Nephron progenitor cell (in vitro differentiated cells): Measurements from ENCODE around the gene RBM20.

Experiments
- DNase-seq: peaks from one replicate; pipeline ENCODE4 v3.0.0; 2021
- H3K27ac Mint-ChIP-seq: 2 replicates; pipeline ENCODE4 v1.8.0; 2021; ENCODE audit warnings: mild to moderate bottlenecking, moderate library complexity, mixed read lengths
- H3K27me3 Mint-ChIP-seq: 2 replicates; pipeline ENCODE4 v1.8.0; 2021; ENCODE audit warnings: mild to moderate bottlenecking, low read depth, mixed read lengths; ENCODE audit not compliant: poor library complexity
- H3K36me3 Mint-ChIP-seq: 2 replicates; pipeline ENCODE4 v1.8.0; 2021; ENCODE audit warnings: low read depth, mixed read lengths
- H3K4me1 Mint-ChIP-seq: 2 replicates; pipeline ENCODE4 v1.8.0; 2021; ENCODE audit warnings: mixed read lengths
- H3K4me3 Mint-ChIP-seq: 2 replicates; pipeline ENCODE4 v1.8.0; 2021; ENCODE audit warnings: mild to moderate bottlenecking, moderate library complexity, mixed read lengths
- H3K9me3 Mint-ChIP-seq: 2 replicates; pipeline ENCODE4 v1.8.0; 2021; ENCODE audit warnings: mild to moderate bottlenecking, moderate library complexity, mixed read lengths
- TF ChIP-seq, protein P1 (sequence below): fragments of 200-600 bp; sonication (generic); IDR thresholded peaks from 2 replicates; pipeline ENCODE4 v1.5.0; 2021; ENCODE audit warnings: antibody characterized with exemption

Gene RBM20

GRCh38 chr10:110710621-110711020 is 66.5 kb downstream of the RBM20 start:
- no peak for DNase-seq
- TF ChIP-seq, protein P1, sequence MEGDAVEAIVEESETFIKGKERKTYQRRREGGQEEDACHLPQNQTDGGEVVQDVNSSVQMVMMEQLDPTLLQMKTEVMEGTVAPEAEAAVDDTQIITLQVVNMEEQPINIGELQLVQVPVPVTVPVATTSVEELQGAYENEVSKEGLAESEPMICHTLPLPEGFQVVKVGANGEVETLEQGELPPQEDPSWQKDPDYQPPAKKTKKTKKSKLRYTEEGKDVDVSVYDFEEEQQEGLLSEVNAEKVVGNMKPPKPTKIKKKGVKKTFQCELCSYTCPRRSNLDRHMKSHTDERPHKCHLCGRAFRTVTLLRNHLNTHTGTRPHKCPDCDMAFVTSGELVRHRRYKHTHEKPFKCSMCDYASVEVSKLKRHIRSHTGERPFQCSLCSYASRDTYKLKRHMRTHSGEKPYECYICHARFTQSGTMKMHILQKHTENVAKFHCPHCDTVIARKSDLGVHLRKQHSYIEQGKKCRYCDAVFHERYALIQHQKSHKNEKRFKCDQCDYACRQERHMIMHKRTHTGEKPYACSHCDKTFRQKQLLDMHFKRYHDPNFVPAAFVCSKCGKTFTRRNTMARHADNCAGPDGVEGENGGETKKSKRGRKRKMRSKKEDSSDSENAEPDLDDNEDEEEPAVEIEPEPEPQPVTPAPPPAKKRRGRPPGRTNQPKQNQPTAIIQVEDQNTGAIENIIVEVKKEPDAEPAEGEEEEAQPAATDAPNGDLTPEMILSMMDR, result no peak

GRCh38 chr10:110711382-110711781 is 67.2 kb downstream of the RBM20 start:
- H3K36me3 Mint-ChIP-seq, result peaks cover 3% of the 10 kb centered on the region
- DNase-seq, result no peak
- H3K4me1 Mint-ChIP-seq, result peaks cover 22% of the 10 kb centered on the region
- peaks cover 3% of the 10 kb centered on the region for H3K9me3 Mint-ChIP-seq
- no peak overlapping the region for H3K27ac Mint-ChIP-seq
- TF ChIP-seq, protein P1, result no peak
- H3K4me3 Mint-ChIP-seq, result no peak overlapping the region
- H3K27me3 Mint-ChIP-seq, result peaks cover 10% of the 10 kb centered on the region

More at GRCh38 chr10:110710621-110711020, 66.5 kb downstream of the RBM20 start:
- Mint-ChIP-seq H3K27ac (peak overlapping the region; percentile 24), H3K36me3 (no peaks in the 10 kb centered on the region), H3K4me3 (no peak overlapping the region), H3K4me1 (peaks cover 23% of the 10 kb centered on the region), H3K9me3 (no peaks in the 10 kb centered on the region), H3K27me3 (peaks cover 6% of the 10 kb centered on the region)

DNA sequence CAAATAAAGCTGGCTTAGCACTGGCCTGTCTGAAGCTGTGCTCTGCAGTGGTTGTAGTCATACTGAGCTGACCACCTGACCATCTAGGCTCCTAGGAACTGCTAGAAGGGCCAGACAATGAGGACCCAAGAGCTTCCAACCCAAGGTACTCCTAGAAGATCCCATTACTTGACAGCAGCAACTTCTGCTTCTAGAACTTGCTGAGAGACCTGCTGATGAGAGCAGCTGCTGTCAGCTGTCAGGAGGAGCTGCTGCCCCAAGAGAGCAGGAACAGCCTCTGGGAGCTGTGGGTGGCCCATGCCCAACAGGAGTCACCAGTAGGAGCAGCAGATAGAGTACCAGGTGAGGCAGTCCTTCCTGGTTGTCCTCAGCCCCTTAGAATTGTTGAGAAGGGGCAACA is 70.2 kb downstream of the RBM20 start:
- Mint-ChIP-seq H3K4me1 (peaks cover 17% of the 10 kb centered on the region), H3K4me3 (no peak overlapping the region), H3K9me3 (peaks cover 8% of the 10 kb centered on the region), H3K36me3 (peaks cover 13% of the 10 kb centered on the region), H3K27ac (no peak overlapping the region), H3K27me3 (peaks cover 13% of the 10 kb centered on the region)
- TF ChIP-seq, protein P1, result no peak
- no peak for DNase-seq

- TF ChIP-seq, protein P1, result no peak
- Mint-ChIP-seq H3K27me3 (peaks cover 13% of the 10 kb centered on the region), H3K27ac (no peak overlapping the region), H3K4me3 (no peak overlapping the region), H3K9me3 (peaks cover 8% of the 10 kb centered on the region), H3K4me1 (peaks cover 23% of the 10 kb centered on the region), H3K36me3 (peaks cover 20% of the 10 kb centered on the region)
- DNase-seq, result no peak
These were observed 73.8 kb downstream of the RBM20 start for GRCh38 chr10:110717781-110718589.

GRCh38 chr10:110721406-110722038 is 77.4 kb downstream of the RBM20 start:
- Mint-ChIP-seq H3K9me3 (peaks cover 4% of the 10 kb centered on the region), H3K4me3 (no peak overlapping the region), H3K27ac (peak overlapping the region; percentile 86), H3K27me3 (peaks cover 6% of the 10 kb centered on the region), H3K36me3 (peaks cover 16% of the 10 kb centered on the region), H3K4me1 (peaks cover 35% of the 10 kb centered on the region)
- TF ChIP-seq, protein P1, result no peak
- no peak for DNase-seq
